ENCODE measurements around the gene HCST.
A peak's percentile ranks its signal among the peaks of the same experiment; 100 is the strongest.

Gene HCST

GRCh38 chr19:35925501-35925900 lies 23.2 kb downstream of the HCST start:
- Histone ChIP-seq H3K79me2 (no peaks in the 10 kb centered on the region), H3K4me3 (ENCODE audit: low read depth, low read length) (no peak overlapping the region), H3K4me2 (ENCODE audit: low read length) (no peak overlapping the region), H2AFZ (no peak overlapping the region), H3K4me1 (no peaks in the 10 kb centered on the region), H3K27me3 (ENCODE audit: control insufficient read depth, insufficient read depth, low read length) (no peaks in the 10 kb centered on the region), H3K9ac (no peak overlapping the region), H3K36me3 (ENCODE audit: control insufficient read depth, insufficient read depth, low read length) (no peaks in the 10 kb centered on the region), H3K9me3 (ENCODE audit: control insufficient read depth, low read length) (no peaks in the 10 kb centered on the region), H3K27ac (no peak overlapping the region)
- TF ChIP-seq CTCF (IDR thresholded peaks at IDR 0.05): no peak

GRCh38 chr19:35928507-35928906 lies 26.2 kb downstream of the HCST start:
- Histone ChIP-seq H3K4me1 (no peaks in the 10 kb centered on the region), H3K9me3 (ENCODE audit: control insufficient read depth, low read length) (no peaks in the 10 kb centered on the region), H3K79me2 (no peaks in the 10 kb centered on the region), H2AFZ (no peak overlapping the region), H3K4me3 (ENCODE audit: low read depth, low read length) (no peak overlapping the region), H3K27me3 (ENCODE audit: control insufficient read depth, insufficient read depth, low read length) (no peaks in the 10 kb centered on the region), H3K9ac (no peak overlapping the region), H3K27ac (no peak overlapping the region), H3K36me3 (ENCODE audit: control insufficient read depth, insufficient read depth, low read length) (no peaks in the 10 kb centered on the region), H3K4me2 (ENCODE audit: low read length) (no peak overlapping the region)
- TF ChIP-seq CTCF (IDR thresholded peaks at IDR 0.05): no peak

- Histone ChIP-seq H3K4me3 (ENCODE audit: low read depth, low read length) (no peak overlapping the region), H2AFZ (no peak overlapping the region), H3K4me1 (no peaks in the 10 kb centered on the region), H3K79me2 (no peaks in the 10 kb centered on the region), H3K36me3 (ENCODE audit: control insufficient read depth, insufficient read depth, low read length) (no peaks in the 10 kb centered on the region), H3K27ac (no peak overlapping the region), H3K4me2 (ENCODE audit: low read length) (no peak overlapping the region), H3K9ac (no peak overlapping the region), H3K27me3 (ENCODE audit: control insufficient read depth, insufficient read depth, low read length) (no peaks in the 10 kb centered on the region), H3K9me3 (ENCODE audit: control insufficient read depth, low read length) (no peaks in the 10 kb centered on the region)
- no peak for TF ChIP-seq CTCF (IDR thresholded peaks at IDR 0.05)
Measured at GRCh38 chr19:35929876-35930275, 27.5 kb downstream of the HCST start.

GRCh38 chr19:35931161-35931873 lies 29.0 kb downstream of the HCST start:
- H3K4me2 ChIP-seq (ENCODE audit: low read length): peak overlapping the region; percentile 57
- H3K36me3 ChIP-seq (ENCODE audit: control insufficient read depth, insufficient read depth, low read length): no peaks in the 10 kb centered on the region
- H2AFZ ChIP-seq: peak overlapping the region; percentile 86
- TF ChIP-seq CTCF (IDR thresholded peaks at IDR 0.05): peak; percentile 93
- no peaks in the 10 kb centered on the region for H3K79me2 ChIP-seq
- peak overlapping the region; percentile 7 for H3K4me3 ChIP-seq (ENCODE audit: low read depth, low read length)
- no peak overlapping the region for H3K9ac ChIP-seq
- peaks cover 8% of the 10 kb centered on the region for H3K4me1 ChIP-seq
- no peaks in the 10 kb centered on the region for H3K9me3 ChIP-seq (ENCODE audit: control insufficient read depth, low read length)
- H3K27ac ChIP-seq: peak overlapping the region; percentile 63
- H3K27me3 ChIP-seq (ENCODE audit: control insufficient read depth, insufficient read depth, low read length): no peaks in the 10 kb centered on the region

GRCh38 chr19:35931874-35932202 lies 29.5 kb downstream of the HCST start:
- H3K4me2 ChIP-seq (ENCODE audit: low read length): no peak overlapping the region
- H3K79me2 ChIP-seq: no peaks in the 10 kb centered on the region
- no peak overlapping the region for H3K4me3 ChIP-seq (ENCODE audit: low read depth, low read length)
- no peak for TF ChIP-seq CTCF (IDR thresholded peaks at IDR 0.05)
- H3K36me3 ChIP-seq (ENCODE audit: control insufficient read depth, insufficient read depth, low read length): no peaks in the 10 kb centered on the region
- peak overlapping the region; percentile 40 for H2AFZ ChIP-seq
- H3K9me3 ChIP-seq (ENCODE audit: control insufficient read depth, low read length): no peaks in the 10 kb centered on the region
- no peak overlapping the region for H3K9ac ChIP-seq
- no peaks in the 10 kb centered on the region for H3K27me3 ChIP-seq (ENCODE audit: control insufficient read depth, insufficient read depth, low read length)
- no peak overlapping the region for H3K27ac ChIP-seq
- H3K4me1 ChIP-seq: peaks cover 8% of the 10 kb centered on the region

All from parathyroid adenoma (tissue), 2 donors.